ENCODE results near the gene ANAPC5. TPM values are rescaled to one million over a fixed set of nuclear protein-coding genes. Genes with fewer than 3 reads are reported as not detected.
A peak's percentile ranks its signal among the peaks of the same experiment; 100 is the strongest.

ANAPC5 gene
- total and polyA plus RNA-seq, 2 donors from 2014 or later, result 84.3 to 85.1 TPM

GRCh38 chr12:121304306-121304705, 47.9 kb downstream of the ANAPC5 start:
- no peak for TF ChIP-seq CTCF (IDR thresholded peaks at IDR 0.05; ENCODE audit: borderline replicate concordance, extremely low read depth, insufficient read depth)
- H3K27ac ChIP-seq (ENCODE audit: low read depth in 2 of 2, low read length in 2 of 2), result no peak overlapping the region

GRCh38 chr12:121301876-121302275, 50.3 kb downstream of the ANAPC5 start:
- no peaks in the 10 kb centered on the region for H3K27me3 ChIP-seq (ENCODE audit: control insufficient read depth, insufficient read depth, low read length)
- no peak overlapping the region for H3K4me3 ChIP-seq (ENCODE audit: low read length in 3 of 3)
- no peaks in the 10 kb centered on the region for H3K36me3 ChIP-seq (ENCODE audit: control insufficient read depth in 2 of 3, insufficient read depth in 3 of 3, low read length in 3 of 3)
- DNase-seq (peak in 1 of 5 donors; percentile 6), FAIRE-seq (no peak)
- intact Hi-C loops (cut with DNase I), result no loop called here
- no peaks in the 10 kb centered on the region for H3K9me3 ChIP-seq (ENCODE audit: control insufficient read depth in 2 of 3, insufficient read depth in 1 of 3, low read length in 3 of 3)
- no peak overlapping the region for H3K9ac ChIP-seq (ENCODE audit: low read length in 3 of 3)
- TF ChIP-seq CTCF (IDR thresholded peaks at IDR 0.05; ENCODE audit: borderline replicate concordance, extremely low read depth, insufficient read depth), result no peak
- H3K4me1 ChIP-seq (ENCODE audit: control insufficient read depth in 2 of 3, insufficient read depth in 2 of 3, low read depth in 1 of 3, low read length in 3 of 3), result no peaks in the 10 kb centered on the region
- no peak overlapping the region for H3K27ac ChIP-seq (ENCODE audit: low read depth in 2 of 2, low read length in 2 of 2)

More at GRCh38 chr12:121304306-121304705, 47.9 kb downstream of the ANAPC5 start:
- H3K4me1 ChIP-seq (ENCODE audit: control insufficient read depth in 2 of 3, insufficient read depth in 2 of 3, low read depth in 1 of 3, low read length in 3 of 3), result no peaks in the 10 kb centered on the region
- peaks cover 0 to 10% (median 7%) of the 10 kb centered on the region in 3 donors for H3K36me3 ChIP-seq (ENCODE audit: control insufficient read depth in 2 of 3, insufficient read depth in 3 of 3, low read length in 3 of 3)
- intact Hi-C loops (cut with DNase I), result no loop called here
- no peaks in the 10 kb centered on the region for H3K9me3 ChIP-seq (ENCODE audit: control insufficient read depth in 2 of 3, insufficient read depth in 1 of 3, low read length in 3 of 3)
- H3K27me3 ChIP-seq (ENCODE audit: control insufficient read depth, insufficient read depth, low read length), result no peaks in the 10 kb centered on the region
- no peak for FAIRE-seq
- no peak for DNase-seq
- no peak overlapping the region for H3K4me3 ChIP-seq (ENCODE audit: low read length in 3 of 3)
- no peak overlapping the region for H3K9ac ChIP-seq (ENCODE audit: low read length in 3 of 3)

GRCh38 chr12:121300083-121300819, 52.0 kb downstream of the ANAPC5 start:
- H3K4me1 ChIP-seq (ENCODE audit: control insufficient read depth in 2 of 3, insufficient read depth in 2 of 3, low read depth in 1 of 3, low read length in 3 of 3), result peaks cover 0 to 7% (median 0%) of the 10 kb centered on the region in 3 donors
- H3K9me3 ChIP-seq (ENCODE audit: control insufficient read depth in 2 of 3, insufficient read depth in 1 of 3, low read length in 3 of 3), result no peaks in the 10 kb centered on the region
- DNase-seq (no peak), FAIRE-seq (no peak)
- H3K27ac ChIP-seq (ENCODE audit: low read depth in 2 of 2, low read length in 2 of 2), result no peak overlapping the region
- H3K9ac ChIP-seq (ENCODE audit: low read length in 3 of 3), result no peak overlapping the region
- TF ChIP-seq CTCF (IDR thresholded peaks at IDR 0.05; ENCODE audit: borderline replicate concordance, extremely low read depth, insufficient read depth), result no peak
- no peak overlapping the region for H3K4me3 ChIP-seq (ENCODE audit: low read length in 3 of 3)
- no peaks in the 10 kb centered on the region for H3K36me3 ChIP-seq (ENCODE audit: control insufficient read depth in 2 of 3, insufficient read depth in 3 of 3, low read length in 3 of 3)
- H3K27me3 ChIP-seq (ENCODE audit: control insufficient read depth, insufficient read depth, low read length), result no peaks in the 10 kb centered on the region
- intact Hi-C loops (cut with DNase I), result no loop called here

All from kidney (tissue), 14 donors.